ENCODE measurements around the gene CYP26B1. TPM values are rescaled to one million over a fixed set of nuclear protein-coding genes. Genes with fewer than 3 reads are reported as not detected.

CYP26B1 gene
- total RNA-seq, 1 experiment from 2014 or later = 2.7 TPM

- CTCF ChIA-PET = no interaction called here
- Histone ChIP-seq H3K4me3 (ENCODE audit: low read depth, low read length, poor library complexity, severe bottlenecking) (no peak overlapping the region), H3K9me3 (ENCODE audit: low read depth, low read length, poor library complexity, severe bottlenecking) (no peaks in the 10 kb centered on the region), H3K36me3 (ENCODE audit: insufficient read depth, low read length, poor library complexity, severe bottlenecking) (no peaks in the 10 kb centered on the region), H3K4me1 (ENCODE audit: insufficient read depth, low read length, poor library complexity, severe bottlenecking) (peaks cover 23% of the 10 kb centered on the region), H3K27me3 (replicated peaks; ENCODE audit: insufficient read depth, low read depth, low read length, poor library complexity) (peaks cover 19% of the 10 kb centered on the region), H3K27ac (ENCODE audit: low read depth, low read length, poor library complexity, severe bottlenecking) (no peak overlapping the region)
- no TSS peak for BruUV-seq (replicated peaks)
- TF ChIP-seq CTCF (conservative IDR thresholded peaks at IDR 0.05; ENCODE audit: low read depth, low read length) = no peak
- TF ChIP-seq EZH2 (IDR thresholded peaks at IDR 0.05; ENCODE audit: borderline replicate concordance, low read depth, low read length, poor library complexity, severe bottlenecking) = no peak
- no peak for DNase-seq (ENCODE audit: low spot score)
- intact Hi-C loops (cut with micrococcal nuclease; ENCODE audit: unreplicated experiment) = loop anchor here (10.0 kb wide), 1 partner anchor 527 kb away; no protein-coding TSS in a partner anchor
- POLR2A ChIA-PET (ENCODE audit: low non-redundant PET) = no interaction called here
Measured at GRCh38 chr2:72141881-72142451, 5.7 kb downstream of the CYP26B1 start.

- peaks cover 11% of the 10 kb centered on the region for H3K27me3 ChIP-seq (replicated peaks; ENCODE audit: insufficient read depth, low read depth, low read length, poor library complexity)
- CTCF ChIA-PET = interaction anchor here (0.7 kb wide), 1 partner anchor 8 kb away, joined by 3 read pairs; no protein-coding TSS in a partner anchor
- POLR2A ChIA-PET (ENCODE audit: low non-redundant PET) = no interaction called here
Measured at GRCh38 chr2:72141032-72141645, 6.5 kb downstream of the CYP26B1 start.

GRCh38 chr2:72140621-72140960 lies 7.1 kb downstream of the CYP26B1 start:
- no peak for TF ChIP-seq EZH2 (IDR thresholded peaks at IDR 0.05; ENCODE audit: borderline replicate concordance, low read depth, low read length, poor library complexity, severe bottlenecking)
- no peak for TF ChIP-seq CTCF (conservative IDR thresholded peaks at IDR 0.05; ENCODE audit: low read depth, low read length)

More at GRCh38 chr2:72141032-72141645, 6.5 kb downstream of the CYP26B1 start:
- Histone ChIP-seq H3K27ac (ENCODE audit: low read depth, low read length, poor library complexity, severe bottlenecking) (no peak overlapping the region), H3K4me3 (ENCODE audit: low read depth, low read length, poor library complexity, severe bottlenecking) (no peak overlapping the region), H3K36me3 (ENCODE audit: insufficient read depth, low read length, poor library complexity, severe bottlenecking) (no peaks in the 10 kb centered on the region), H3K4me1 (ENCODE audit: insufficient read depth, low read length, poor library complexity, severe bottlenecking) (peaks cover 15% of the 10 kb centered on the region), H3K9me3 (ENCODE audit: low read depth, low read length, poor library complexity, severe bottlenecking) (no peaks in the 10 kb centered on the region)
- no TSS peak for BruUV-seq (replicated peaks)
- DNase-seq (ENCODE audit: low spot score) = no peak
- intact Hi-C loops (cut with micrococcal nuclease; ENCODE audit: unreplicated experiment) = loop anchor here (10.0 kb wide), 1 partner anchor 526 kb away; no protein-coding TSS in a partner anchor
- TF ChIP-seq EZH2 (IDR thresholded peaks at IDR 0.05; ENCODE audit: borderline replicate concordance, low read depth, low read length, poor library complexity, severe bottlenecking) = no peak
- no peak for TF ChIP-seq CTCF (conservative IDR thresholded peaks at IDR 0.05; ENCODE audit: low read depth, low read length)

More at GRCh38 chr2:72140621-72140960, 7.1 kb downstream of the CYP26B1 start:
- Histone ChIP-seq H3K27me3 (replicated peaks; ENCODE audit: insufficient read depth, low read depth, low read length, poor library complexity) (peaks cover 5% of the 10 kb centered on the region), H3K27ac (ENCODE audit: low read depth, low read length, poor library complexity, severe bottlenecking) (no peak overlapping the region), H3K4me3 (ENCODE audit: low read depth, low read length, poor library complexity, severe bottlenecking) (no peak overlapping the region), H3K4me1 (ENCODE audit: insufficient read depth, low read length, poor library complexity, severe bottlenecking) (peaks cover 10% of the 10 kb centered on the region), H3K9me3 (ENCODE audit: low read depth, low read length, poor library complexity, severe bottlenecking) (no peaks in the 10 kb centered on the region), H3K36me3 (ENCODE audit: insufficient read depth, low read length, poor library complexity, severe bottlenecking) (no peaks in the 10 kb centered on the region)
- CTCF ChIA-PET = interaction anchor here (0.7 kb wide), 1 partner anchor 8 kb away, joined by 3 read pairs; no protein-coding TSS in a partner anchor
- intact Hi-C loops (cut with micrococcal nuclease; ENCODE audit: unreplicated experiment) = loop anchor here (10.0 kb wide), 1 partner anchor 526 kb away; no protein-coding TSS in a partner anchor
- DNase-seq (ENCODE audit: low spot score) = no peak
- no TSS peak for BruUV-seq (replicated peaks)
- POLR2A ChIA-PET (ENCODE audit: low non-redundant PET) = no interaction called here
